PFSK-1 (cell line): ENCODE measurements around the gene CWC27.

Experiments used
- FOXP2 ChIP-seq: optimal IDR thresholded peaks from 2 replicates; pipeline ENCODE3; 2011; ENCODE audit warnings: borderline replicate concordance, control low read depth, inconsistent platforms; ENCODE audit not compliant: insufficient read depth; ENCODE audit errors: extremely low read length, extremely low read depth
- POLR2AphosphoS5 ChIP-seq: IDR thresholded peaks from 2 replicates; pipeline ENCODE4 v1.6.1; 2012; ENCODE audit warnings: low read depth, mild to moderate bottlenecking, control low read depth, low read length, moderate library complexity
- REST ChIP-seq, 2 experiments: IDR thresholded peaks; 2 replicates each; pipeline versions ENCODE4 v1.6.1 to v1.8.0; 2011 to 2012; ENCODE audit warnings: low read depth in 2 of 2, low read length in 2 of 2, control low read depth in 1 of 2, inconsistent platforms in 1 of 2, mild to moderate bottlenecking in 1 of 2, moderate library complexity in 1 of 2; ENCODE audit not compliant: insufficient read depth in 1 of 2
- SIN3A ChIP-seq: IDR thresholded peaks from 2 replicates; pipeline ENCODE4 v1.6.1; 2012; ENCODE audit warnings: mild to moderate bottlenecking, low read length, moderate library complexity, borderline replicate concordance; ENCODE audit not compliant: insufficient read depth
- TAF1 ChIP-seq: IDR thresholded peaks from 2 replicates; pipeline ENCODE4 v1.6.1; 2012; ENCODE audit warnings: low read length, control low read depth, borderline replicate concordance; ENCODE audit not compliant: insufficient read depth

The CWC27 gene

GRCh38 chr5:65029178-65029577 is 260.4 kb downstream of the CWC27 start:
- TF ChIP-seq REST (IDR thresholded peaks at IDR 0.05; ENCODE audit: insufficient read depth in 1 of 2, low read depth in 2 of 2, low read length in 2 of 2): no peak
- no peak for TF ChIP-seq TAF1
- TF ChIP-seq POLR2AphosphoS5: no peak
- no peak for TF ChIP-seq FOXP2
- TF ChIP-seq SIN3A: no peak

GRCh38 chr5:65030056-65030455 is 261.3 kb downstream of the CWC27 start:
- no peak for TF ChIP-seq REST (IDR thresholded peaks at IDR 0.05; ENCODE audit: insufficient read depth in 1 of 2, low read depth in 2 of 2, low read length in 2 of 2)
- no peak for TF ChIP-seq FOXP2
- TF ChIP-seq TAF1: no peak
- no peak for TF ChIP-seq SIN3A
- TF ChIP-seq POLR2AphosphoS5: no peak

DNA sequence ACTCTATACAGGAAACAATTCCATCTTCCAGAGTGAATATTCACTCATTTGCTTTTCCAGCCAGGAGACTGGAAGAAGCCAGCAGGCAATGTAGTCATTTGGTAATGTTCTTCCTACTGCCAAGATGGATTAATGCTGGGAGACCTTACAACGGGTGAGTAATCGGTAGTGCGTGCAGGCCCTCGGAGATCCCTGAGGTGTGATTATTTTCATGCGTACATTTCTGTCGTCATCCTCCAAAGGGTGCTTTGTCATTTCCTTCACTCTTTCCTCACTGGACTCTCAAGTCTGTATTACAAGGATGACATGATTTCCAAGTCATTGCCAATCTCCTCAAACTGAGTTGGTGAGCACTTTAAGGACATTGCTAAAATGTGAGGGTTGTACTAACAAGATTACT is 263.5 kb downstream of the CWC27 start:
- no peak for TF ChIP-seq REST (IDR thresholded peaks at IDR 0.05; ENCODE audit: insufficient read depth in 1 of 2, low read depth in 2 of 2, low read length in 2 of 2)
- TF ChIP-seq POLR2AphosphoS5: no peak
- TF ChIP-seq FOXP2: no peak
- TF ChIP-seq SIN3A: no peak
- TF ChIP-seq TAF1: no peak

GRCh38 chr5:65034029-65034812 is 265.5 kb downstream of the CWC27 start:
- TF ChIP-seq TAF1: no peak

DNA sequence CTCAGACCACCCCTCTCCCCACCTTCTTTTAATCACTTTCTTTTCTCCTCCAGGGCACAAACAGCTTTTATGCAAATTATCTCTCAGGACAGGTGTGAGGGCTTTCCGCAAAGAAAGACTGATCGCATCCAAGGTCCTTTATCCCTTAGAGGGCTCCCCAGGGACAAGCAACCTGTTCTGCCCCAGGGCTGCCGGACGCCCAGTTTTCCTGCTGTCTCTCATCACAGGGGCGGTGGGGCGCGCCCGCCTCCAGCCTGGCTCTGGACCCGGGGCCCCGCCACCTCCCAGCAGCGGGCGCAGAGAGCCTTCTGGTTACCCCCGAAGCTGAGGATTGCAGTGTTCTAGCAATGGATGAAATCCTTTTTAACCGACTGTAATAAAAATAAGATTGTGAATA is 266.1 kb downstream of the CWC27 start:
- TF ChIP-seq REST (IDR thresholded peaks at IDR 0.05; ENCODE audit: insufficient read depth in 1 of 2, low read depth in 2 of 2, low read length in 2 of 2) (no peak), FOXP2 (no peak), TAF1 (no peak), SIN3A (no peak), POLR2AphosphoS5 (no peak)
